ENCODE data around the gene ROR2.

The ROR2 gene

DNA sequence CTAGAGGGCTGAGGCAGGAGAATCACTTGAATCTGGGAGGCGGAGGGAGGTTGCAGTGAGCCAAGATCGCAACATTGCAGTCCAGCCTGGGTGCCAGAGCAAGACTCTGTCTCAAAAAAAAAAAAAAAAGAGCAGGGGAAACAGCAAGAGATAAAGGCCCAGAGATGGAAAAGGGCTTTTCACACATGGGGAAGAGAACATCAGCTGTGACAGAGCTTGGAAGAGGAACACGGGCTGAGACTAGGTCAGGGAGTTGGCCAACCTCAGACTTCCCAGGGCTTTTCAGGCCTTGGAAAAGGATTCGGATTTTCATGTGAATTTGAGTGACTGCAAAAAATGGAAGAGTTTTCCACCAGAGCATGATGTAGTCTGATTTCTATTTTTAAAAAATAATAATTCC is 294.4 kb downstream of the ROR2 start:
- TF ChIP-seq USF1 (IDR thresholded peaks at IDR 0.05) (no peak), TEAD4 (IDR thresholded peaks at IDR 0.05) (no peak), RAD21 (IDR thresholded peaks at IDR 0.05; ENCODE audit: low read depth) (no peak), YY1 (IDR thresholded peaks at IDR 0.05; ENCODE audit: low read depth) (no peak), ZBTB7A (IDR thresholded peaks at IDR 0.05; ENCODE audit: low read depth) (no peak), NFIC (IDR thresholded peaks at IDR 0.05) (no peak), EP300 (IDR thresholded peaks at IDR 0.05; ENCODE audit: borderline replicate concordance) (no peak), EGR1 (IDR thresholded peaks at IDR 0.05) (no peak), FOXM1 (IDR thresholded peaks at IDR 0.05; ENCODE audit: borderline replicate concordance, low read depth) (no peak), TAF1 (IDR thresholded peaks at IDR 0.05; ENCODE audit: low read depth) (no peak)

DNA sequence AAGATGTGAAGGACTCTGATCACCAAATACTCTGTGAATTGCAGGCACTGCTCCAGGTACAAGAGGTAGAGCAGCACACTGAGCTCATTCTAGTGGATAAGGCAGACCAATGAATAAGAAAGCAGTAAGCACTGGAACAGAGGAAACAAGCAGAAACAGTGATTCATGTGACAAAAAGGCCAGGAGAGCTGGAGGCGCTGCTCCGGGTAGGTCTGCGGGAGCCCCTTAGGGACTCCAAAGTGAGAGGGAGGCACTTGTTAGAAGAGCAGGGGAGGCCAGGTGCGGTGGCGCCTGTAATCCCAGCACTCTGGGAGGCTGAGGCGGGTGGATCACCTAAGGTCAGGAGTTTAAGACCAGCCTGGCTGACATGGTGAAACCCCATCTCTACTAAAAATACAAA is 294.8 kb downstream of the ROR2 start:
- TF ChIP-seq CEBPB (IDR thresholded peaks at IDR 0.05) (no peak), CREB1 (IDR thresholded peaks at IDR 0.05; ENCODE audit: low read depth) (no peak), NFIC (IDR thresholded peaks at IDR 0.05) (no peak), TEAD4 (IDR thresholded peaks at IDR 0.05) (no peak), TCF12 (IDR thresholded peaks at IDR 0.05; ENCODE audit: low read depth) (no peak), ZBTB7A (IDR thresholded peaks at IDR 0.05; ENCODE audit: low read depth) (no peak), USF1 (IDR thresholded peaks at IDR 0.05) (no peak), RAD21 (IDR thresholded peaks at IDR 0.05; ENCODE audit: low read depth) (no peak), TAF1 (IDR thresholded peaks at IDR 0.05; ENCODE audit: low read depth) (no peak), FOXM1 (IDR thresholded peaks at IDR 0.05; ENCODE audit: borderline replicate concordance, low read depth) (no peak)
- TF ChIP-seq, protein P1, sequence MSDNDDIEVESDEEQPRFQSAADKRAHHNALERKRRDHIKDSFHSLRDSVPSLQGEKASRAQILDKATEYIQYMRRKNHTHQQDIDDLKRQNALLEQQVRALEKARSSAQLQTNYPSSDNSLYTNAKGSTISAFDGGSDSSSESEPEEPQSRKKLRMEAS (IDR thresholded peaks at IDR 0.05) = no peak

DNA sequence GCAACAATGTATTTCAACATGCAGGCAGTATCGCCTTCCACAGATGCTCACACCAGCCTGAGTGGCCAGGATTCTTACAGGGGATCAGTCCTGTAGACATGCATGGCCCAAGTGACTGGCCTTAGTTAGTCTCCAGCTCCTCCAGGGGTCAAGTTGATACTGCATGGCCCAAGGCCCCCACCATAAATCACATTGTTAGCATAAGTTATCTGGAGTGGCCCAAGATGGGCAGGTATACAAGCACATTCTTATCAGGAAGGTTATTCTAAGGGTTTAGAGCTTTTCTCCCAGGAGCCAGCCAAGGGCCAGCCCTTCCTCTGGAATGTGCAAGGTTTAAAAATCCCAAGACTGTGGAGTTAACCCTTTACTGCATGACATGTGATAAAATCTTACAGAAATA is 295.5 kb downstream of the ROR2 start:
- TF ChIP-seq, protein P2, sequence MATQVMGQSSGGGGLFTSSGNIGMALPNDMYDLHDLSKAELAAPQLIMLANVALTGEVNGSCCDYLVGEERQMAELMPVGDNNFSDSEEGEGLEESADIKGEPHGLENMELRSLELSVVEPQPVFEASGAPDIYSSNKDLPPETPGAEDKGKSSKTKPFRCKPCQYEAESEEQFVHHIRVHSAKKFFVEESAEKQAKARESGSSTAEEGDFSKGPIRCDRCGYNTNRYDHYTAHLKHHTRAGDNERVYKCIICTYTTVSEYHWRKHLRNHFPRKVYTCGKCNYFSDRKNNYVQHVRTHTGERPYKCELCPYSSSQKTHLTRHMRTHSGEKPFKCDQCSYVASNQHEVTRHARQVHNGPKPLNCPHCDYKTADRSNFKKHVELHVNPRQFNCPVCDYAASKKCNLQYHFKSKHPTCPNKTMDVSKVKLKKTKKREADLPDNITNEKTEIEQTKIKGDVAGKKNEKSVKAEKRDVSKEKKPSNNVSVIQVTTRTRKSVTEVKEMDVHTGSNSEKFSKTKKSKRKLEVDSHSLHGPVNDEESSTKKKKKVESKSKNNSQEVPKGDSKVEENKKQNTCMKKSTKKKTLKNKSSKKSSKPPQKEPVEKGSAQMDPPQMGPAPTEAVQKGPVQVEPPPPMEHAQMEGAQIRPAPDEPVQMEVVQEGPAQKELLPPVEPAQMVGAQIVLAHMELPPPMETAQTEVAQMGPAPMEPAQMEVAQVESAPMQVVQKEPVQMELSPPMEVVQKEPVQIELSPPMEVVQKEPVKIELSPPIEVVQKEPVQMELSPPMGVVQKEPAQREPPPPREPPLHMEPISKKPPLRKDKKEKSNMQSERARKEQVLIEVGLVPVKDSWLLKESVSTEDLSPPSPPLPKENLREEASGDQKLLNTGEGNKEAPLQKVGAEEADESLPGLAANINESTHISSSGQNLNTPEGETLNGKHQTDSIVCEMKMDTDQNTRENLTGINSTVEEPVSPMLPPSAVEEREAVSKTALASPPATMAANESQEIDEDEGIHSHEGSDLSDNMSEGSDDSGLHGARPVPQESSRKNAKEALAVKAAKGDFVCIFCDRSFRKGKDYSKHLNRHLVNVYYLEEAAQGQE (IDR thresholded peaks at IDR 0.05; ENCODE audit: low read depth) = no peak
- TF ChIP-seq YY1 (IDR thresholded peaks at IDR 0.05; ENCODE audit: low read depth) (no peak), NFIC (IDR thresholded peaks at IDR 0.05) (no peak), CREB1 (IDR thresholded peaks at IDR 0.05; ENCODE audit: low read depth) (no peak), EGR1 (IDR thresholded peaks at IDR 0.05) (no peak), EP300 (IDR thresholded peaks at IDR 0.05; ENCODE audit: borderline replicate concordance) (no peak), CEBPB (IDR thresholded peaks at IDR 0.05) (no peak), TCF12 (IDR thresholded peaks at IDR 0.05; ENCODE audit: low read depth) (no peak), RAD21 (IDR thresholded peaks at IDR 0.05; ENCODE audit: low read depth) (no peak), ZBTB7A (IDR thresholded peaks at IDR 0.05; ENCODE audit: low read depth) (no peak), TEAD4 (IDR thresholded peaks at IDR 0.05) (no peak)
- TF ChIP-seq, protein P1 (IDR thresholded peaks at IDR 0.05) = no peak

GRCh38 chr9:91647371-91647770 is 302.7 kb downstream of the ROR2 start:
- TF ChIP-seq CREB1 (IDR thresholded peaks at IDR 0.05; ENCODE audit: low read depth) = no peak
- TF ChIP-seq TAF1 (IDR thresholded peaks at IDR 0.05; ENCODE audit: low read depth) = no peak
- no peak for TF ChIP-seq USF1 (IDR thresholded peaks at IDR 0.05)
- TF ChIP-seq TEAD4 (IDR thresholded peaks at IDR 0.05) = no peak
- TF ChIP-seq, protein P1 (IDR thresholded peaks at IDR 0.05) = no peak
- TF ChIP-seq ZBTB7A (IDR thresholded peaks at IDR 0.05; ENCODE audit: low read depth) = no peak
- no peak for TF ChIP-seq TCF12 (IDR thresholded peaks at IDR 0.05; ENCODE audit: low read depth)

GRCh38 chr9:91646702-91647101 is 303.3 kb downstream of the ROR2 start:
- TF ChIP-seq, protein P1 (IDR thresholded peaks at IDR 0.05) = no peak
- TF ChIP-seq YY1 (IDR thresholded peaks at IDR 0.05; ENCODE audit: low read depth) = no peak
- no peak for TF ChIP-seq EP300 (IDR thresholded peaks at IDR 0.05; ENCODE audit: borderline replicate concordance)
- no peak for TF ChIP-seq CEBPB (IDR thresholded peaks at IDR 0.05)
- TF ChIP-seq, protein P2 (IDR thresholded peaks at IDR 0.05; ENCODE audit: low read depth) = no peak
- no peak for TF ChIP-seq NFIC (IDR thresholded peaks at IDR 0.05)
- TF ChIP-seq EGR1 (IDR thresholded peaks at IDR 0.05) = no peak
- no peak for TF ChIP-seq FOXM1 (IDR thresholded peaks at IDR 0.05; ENCODE audit: borderline replicate concordance, low read depth)

Data from Ishikawa (cell line).